Hematopoietic multipotent progenitor cell treated with erythropoietin and hydrocortisone succinate and interleukin-3 and kit ligand, for 4 days (in vitro differentiated cells): ENCODE measurements around the gene RIMBP2.

ENCODE experiments used
- DNase-seq: peaks from one replicate; pipeline ENCODE4 v3.0.0-alpha.2; 2015

The RIMBP2 gene

GRCh38 chr12:130433411-130433810 is 282.7 kb downstream of the RIMBP2 start:
- DNase-seq, result no peak

GRCh38 chr12:130431176-130431575 is 284.9 kb downstream of the RIMBP2 start:
- DNase-seq, result no peak

GRCh38 chr12:130429656-130430505 is 286.2 kb downstream of the RIMBP2 start:
- no peak for DNase-seq

GRCh38 chr12:130428116-130428515 is 288.0 kb downstream of the RIMBP2 start:
- DNase-seq, result no peak

GRCh38 chr12:130427381-130427887 is 288.7 kb downstream of the RIMBP2 start:
- DNase-seq, result no peak

GRCh38 chr12:130425698-130426245 is 290.3 kb downstream of the RIMBP2 start:
- DNase-seq, result no peak

- DNase-seq, result no peak
These were observed 291.0 kb downstream of the RIMBP2 start for GRCh38 chr12:130424858-130425697.

GRCh38 chr12:130423991-130424857 is 291.9 kb downstream of the RIMBP2 start:
- DNase-seq, result no peak

- DNase-seq, result no peak
These were observed 293.0 kb downstream of the RIMBP2 start for GRCh38 chr12:130423136-130423535.

- no peak for DNase-seq
These were observed 293.4 kb downstream of the RIMBP2 start for GRCh38 chr12:130422676-130423075.

- no peak for DNase-seq
These were observed 294.2 kb downstream of the RIMBP2 start for GRCh38 chr12:130421896-130422295.

GRCh38 chr12:130420071-130420470 is 296.0 kb downstream of the RIMBP2 start:
- DNase-seq, result no peak

- DNase-seq, result no peak
These were observed 297.0 kb downstream of the RIMBP2 start for GRCh38 chr12:130419116-130419515.

- DNase-seq, result no peak
These were observed 297.8 kb downstream of the RIMBP2 start for GRCh38 chr12:130418251-130418650.

GRCh38 chr12:130414381-130414780 is 301.7 kb downstream of the RIMBP2 start:
- no peak for DNase-seq

GRCh38 chr12:130413909-130414308 is 302.2 kb downstream of the RIMBP2 start:
- no peak for DNase-seq

- no peak for DNase-seq
These were observed 303.7 kb downstream of the RIMBP2 start for GRCh38 chr12:130412384-130412783.

- DNase-seq, result no peak
These were observed 310.8 kb downstream of the RIMBP2 start for GRCh38 chr12:130405332-130405731.

- DNase-seq, result peak; percentile 10
These were observed 314.4 kb downstream of the RIMBP2 start for GRCh38 chr12:130401703-130402102.

GRCh38 chr12:130398100-130398848 is 317.8 kb downstream of the RIMBP2 start:
- no peak for DNase-seq

- DNase-seq, result no peak
These were observed 319.4 kb downstream of the RIMBP2 start for GRCh38 chr12:130396667-130397066.

- peak; percentile 5 for DNase-seq
These were observed 321.2 kb downstream of the RIMBP2 start for GRCh38 chr12:130394906-130395305.
